Measurements from ENCODE around the gene DCAF15. TPM values are rescaled to one million over a fixed set of nuclear protein-coding genes. Genes with fewer than 3 reads are reported as not detected.

The DCAF15 gene
- total and polyA plus RNA-seq, 2 experiments from 2014 or later = 39.5 to 81.3 TPM

DNA sequence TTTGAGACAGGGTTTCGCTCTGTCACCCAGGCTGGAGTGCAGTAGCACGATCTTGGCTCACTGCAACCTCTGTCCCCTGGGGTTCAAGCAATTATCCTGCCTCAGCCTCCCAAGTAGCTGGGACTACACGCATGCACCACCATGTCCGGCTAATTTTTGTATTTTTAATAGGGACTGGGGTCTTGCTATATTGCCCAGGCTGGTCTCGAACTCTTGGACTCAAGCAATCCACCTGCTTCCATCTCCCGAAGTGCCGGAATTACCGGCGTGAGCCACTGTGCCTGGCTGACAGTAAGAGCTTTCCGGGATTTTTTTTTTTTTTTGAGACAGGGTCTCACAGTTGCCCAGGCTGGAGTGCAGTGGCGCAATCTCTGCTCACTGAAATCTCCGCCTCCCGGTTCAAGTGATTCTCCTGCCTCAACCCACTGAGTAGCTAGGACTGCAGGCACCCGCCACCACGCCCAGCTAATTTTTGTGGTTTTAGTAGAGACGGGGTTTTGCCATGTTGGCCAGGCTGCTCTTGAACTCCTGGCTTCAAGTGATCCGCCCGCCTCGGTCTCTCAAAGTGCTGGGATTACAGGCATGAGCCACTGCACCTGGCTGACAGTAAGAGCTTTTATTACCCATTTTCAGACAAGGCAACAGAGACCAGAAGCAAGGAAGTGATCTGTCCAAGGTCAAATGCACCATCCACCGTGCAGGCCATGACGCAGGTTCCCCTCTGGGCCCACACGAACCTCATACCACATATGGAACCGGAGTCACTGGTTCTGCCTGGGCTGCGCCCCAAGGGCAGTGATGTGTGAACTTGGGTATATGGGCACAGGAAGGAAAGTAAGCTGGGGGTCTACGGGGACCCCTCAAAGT, 32.8 kb downstream of the DCAF15 start:
- no peaks in the 10 kb centered on the region for H3K79me2 ChIP-seq (replicated peaks; ENCODE audit: insufficient read depth)
- no peaks in the 10 kb centered on the region for H3K36me3 ChIP-seq (ENCODE audit: insufficient read depth)
- H3K27me3 ChIP-seq (ENCODE audit: insufficient read depth) = no peaks in the 10 kb centered on the region
- Mint-ChIP-seq H3K27me3 (ENCODE audit: insufficient read depth, low read depth, poor library complexity) (peaks cover 28% of the 10 kb centered on the region), H3K9me3 (no peaks in the 10 kb centered on the region; the same call in 2 of the 3 replicates), H3K36me3 (ENCODE audit: low read depth) (peaks cover 14% of the 10 kb centered on the region; the same call in 2 of the 3 replicates), H3K4me3 (peak overlapping the region; percentile 7; the same call in 1 of the 3 replicates), H3K4me1 (peaks cover 52% of the 10 kb centered on the region), H3K27ac (peak overlapping the region; percentile 59)
- DNase-seq (ENCODE audit: low spot score) (no peak), ATAC-seq (no peak)
- H4K20me1 ChIP-seq (replicated peaks; ENCODE audit: insufficient read depth) = no peaks in the 10 kb centered on the region
- peaks cover 44% of the 10 kb centered on the region for H3K4me1 ChIP-seq (ENCODE audit: insufficient read depth)
- H3K9me2 ChIP-seq (ENCODE audit: insufficient read depth) = no peaks in the 10 kb centered on the region
- H3K4me2 ChIP-seq = peak overlapping the region; percentile 78
- peak overlapping the region; percentile 18; the same call in 1 of the 2 replicates for H2AFZ ChIP-seq
- no peak overlapping the region; the same call in 1 of the 2 replicates for H3K4me3 ChIP-seq
- H3F3A ChIP-seq (replicated peaks; ENCODE audit: low read depth) = peaks cover 13% of the 10 kb centered on the region
- H3K27ac ChIP-seq (ENCODE audit: low read depth) = peak overlapping the region; percentile 92
- TF ChIP-seq EZH2 (IDR thresholded peaks at IDR 0.05; ENCODE audit: low read depth, unreplicated experiment) (no peak), POLR2AphosphoS5 (IDR thresholded peaks at IDR 0.05; ENCODE audit: low read depth) (no peak), STAT1 (IDR thresholded peaks at IDR 0.05; ENCODE audit: unreplicated experiment) (no peak)

DNA sequence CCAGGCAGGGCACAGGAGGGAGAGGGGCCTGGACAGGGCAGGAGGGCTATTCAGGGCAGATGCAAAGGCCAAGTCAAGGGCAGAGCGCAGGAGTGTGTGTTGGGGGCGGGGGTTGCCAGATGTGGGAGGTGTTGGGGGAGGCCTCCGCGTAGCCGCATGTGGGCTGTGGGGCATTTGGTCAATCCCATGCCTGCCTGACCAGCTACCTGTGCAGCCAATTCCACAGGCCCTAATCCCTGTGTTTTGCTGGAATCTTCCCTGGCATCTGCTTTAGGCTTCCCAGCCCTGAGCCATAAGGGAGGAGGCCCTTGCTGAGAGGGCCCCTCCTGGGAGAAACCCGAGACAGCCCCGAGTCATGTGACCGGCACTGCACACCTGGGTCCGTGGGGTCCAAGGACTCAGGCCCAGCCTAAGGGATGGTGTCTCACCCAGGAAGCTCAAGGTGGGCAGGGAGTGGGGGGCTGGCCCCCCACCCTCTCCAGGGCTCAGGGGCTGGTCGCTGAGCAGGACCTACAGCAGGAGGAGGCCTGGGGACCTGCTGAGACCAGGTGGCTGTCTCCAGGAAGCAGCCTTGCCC, 33.5 kb downstream of the DCAF15 start:
- peaks cover 13% of the 10 kb centered on the region for H3F3A ChIP-seq (replicated peaks; ENCODE audit: low read depth)
- peak overlapping the region; percentile 7; the same call in 2 of the 3 replicates for H3K4me3 Mint-ChIP-seq

DNA sequence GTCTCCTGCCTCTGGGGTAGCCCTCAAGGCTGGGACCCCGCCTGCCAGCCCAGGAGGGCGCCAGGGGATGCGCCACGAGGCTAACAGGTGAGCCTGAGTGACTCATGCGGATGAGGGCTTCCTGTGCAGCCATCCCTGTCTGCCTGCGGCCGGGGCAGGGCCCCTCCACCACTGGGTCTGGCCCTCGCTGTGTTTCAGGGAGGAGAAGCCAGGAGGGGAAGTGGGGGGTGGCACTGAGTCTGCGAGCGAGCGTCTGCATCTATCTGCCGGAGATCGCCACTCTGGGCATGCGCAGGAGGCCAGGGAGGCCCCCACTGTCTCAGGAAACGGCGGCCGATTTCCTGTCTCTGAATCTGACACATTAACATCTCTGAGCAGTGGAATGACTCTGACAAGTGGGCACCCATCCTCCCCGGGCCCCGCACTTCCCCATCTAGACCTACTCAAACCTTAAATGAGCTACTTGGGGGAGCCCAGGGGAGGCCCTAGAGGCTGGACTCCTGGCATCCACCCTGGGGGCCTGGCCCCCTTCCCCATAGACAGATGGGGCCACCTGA, 34.1 kb downstream of the DCAF15 start:
- Histone ChIP-seq H3K4me2 (peak overlapping the region; percentile 78), H3F3A (replicated peaks; ENCODE audit: low read depth) (peaks cover 15% of the 10 kb centered on the region), H2AFZ (peak overlapping the region; percentile 18; the same call in 1 of the 2 replicates), H3K4me1 (ENCODE audit: insufficient read depth) (peaks cover 44% of the 10 kb centered on the region), H3K4me3 (peak overlapping the region; percentile 39), H3K9me2 (ENCODE audit: insufficient read depth) (no peaks in the 10 kb centered on the region), H3K36me3 (ENCODE audit: insufficient read depth) (no peaks in the 10 kb centered on the region), H3K27ac (ENCODE audit: low read depth) (peak overlapping the region; percentile 92), H4K20me1 (replicated peaks; ENCODE audit: insufficient read depth) (no peaks in the 10 kb centered on the region), H3K27me3 (ENCODE audit: insufficient read depth) (no peaks in the 10 kb centered on the region), H3K79me2 (replicated peaks; ENCODE audit: insufficient read depth) (no peaks in the 10 kb centered on the region)
- H3K36me3 Mint-ChIP-seq (ENCODE audit: low read depth) = peaks cover 16% of the 10 kb centered on the region; the same call in 2 of the 3 replicates
- H3K4me1 Mint-ChIP-seq = peaks cover 54% of the 10 kb centered on the region
- peak overlapping the region; percentile 59 for H3K4me3 Mint-ChIP-seq
- ATAC-seq (peak; percentile 66), DNase-seq (ENCODE audit: low spot score) (peak; percentile 85)
- no peaks in the 10 kb centered on the region; the same call in 2 of the 3 replicates for H3K9me3 Mint-ChIP-seq
- peaks cover 31% of the 10 kb centered on the region for H3K27me3 Mint-ChIP-seq (ENCODE audit: insufficient read depth, low read depth, poor library complexity)
- H3K27ac Mint-ChIP-seq = no peak overlapping the region; the same call in none of the 2 replicates
- TF ChIP-seq EZH2phosphoT487 (IDR thresholded peaks at IDR 0.05; ENCODE audit: unreplicated experiment) (no peak), ZNF114 (CRISPR knock-in tag; IDR thresholded peaks at IDR 0.05) (no peak), STAT1 (IDR thresholded peaks at IDR 0.05; ENCODE audit: unreplicated experiment) (no peak), JUNB (IDR thresholded peaks at IDR 0.05; ENCODE audit: unreplicated experiment) (no peak)
- TF ChIP-seq, protein P1, sequence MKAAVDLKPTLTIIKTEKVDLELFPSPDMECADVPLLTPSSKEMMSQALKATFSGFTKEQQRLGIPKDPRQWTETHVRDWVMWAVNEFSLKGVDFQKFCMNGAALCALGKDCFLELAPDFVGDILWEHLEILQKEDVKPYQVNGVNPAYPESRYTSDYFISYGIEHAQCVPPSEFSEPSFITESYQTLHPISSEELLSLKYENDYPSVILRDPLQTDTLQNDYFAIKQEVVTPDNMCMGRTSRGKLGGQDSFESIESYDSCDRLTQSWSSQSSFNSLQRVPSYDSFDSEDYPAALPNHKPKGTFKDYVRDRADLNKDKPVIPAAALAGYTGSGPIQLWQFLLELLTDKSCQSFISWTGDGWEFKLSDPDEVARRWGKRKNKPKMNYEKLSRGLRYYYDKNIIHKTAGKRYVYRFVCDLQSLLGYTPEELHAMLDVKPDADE (IDR thresholded peaks at IDR 0.05) = 0 out of 2 replicates have a peak, but pooled peaks have one; percentile 17

More for the DNA sequence above, 33.5 kb downstream of the DCAF15 start:
- Histone ChIP-seq H3K27ac (ENCODE audit: low read depth) (peak overlapping the region; percentile 92), H3K79me2 (replicated peaks; ENCODE audit: insufficient read depth) (no peaks in the 10 kb centered on the region), H2AFZ (peak overlapping the region; percentile 18), H4K20me1 (replicated peaks; ENCODE audit: insufficient read depth) (no peaks in the 10 kb centered on the region), H3K9me2 (ENCODE audit: insufficient read depth) (no peaks in the 10 kb centered on the region), H3K4me1 (ENCODE audit: insufficient read depth) (peaks cover 44% of the 10 kb centered on the region), H3K4me2 (peak overlapping the region; percentile 78), H3K27me3 (ENCODE audit: insufficient read depth) (no peaks in the 10 kb centered on the region), H3K4me3 (peak overlapping the region; percentile 39), H3K36me3 (ENCODE audit: insufficient read depth) (no peaks in the 10 kb centered on the region)
- ATAC-seq = peak; percentile 62
- H3K27ac Mint-ChIP-seq = peak overlapping the region; percentile 59
- H3K9me3 Mint-ChIP-seq = no peaks in the 10 kb centered on the region; the same call in 2 of the 3 replicates
- peaks cover 31% of the 10 kb centered on the region for H3K27me3 Mint-ChIP-seq (ENCODE audit: insufficient read depth, low read depth, poor library complexity)
- peaks cover 54% of the 10 kb centered on the region for H3K4me1 Mint-ChIP-seq
- H3K36me3 Mint-ChIP-seq (ENCODE audit: low read depth) = peaks cover 16% of the 10 kb centered on the region; the same call in 2 of the 3 replicates
- peak; percentile 56 for DNase-seq (ENCODE audit: low spot score)
- TF ChIP-seq POLR2AphosphoS5 (IDR thresholded peaks at IDR 0.05; ENCODE audit: low read depth) (no peak), ZNF331 (CRISPR knock-in tag; IDR thresholded peaks at IDR 0.05; ENCODE audit: low read depth) (no peak), ZNF114 (CRISPR knock-in tag; IDR thresholded peaks at IDR 0.05) (no peak), EZH2 (IDR thresholded peaks at IDR 0.05; ENCODE audit: low read depth, unreplicated experiment) (no peak)

Measured in GM23338 (cell line).